ENCODE results near the gene KREMEN1. TPM values are rescaled to one million over a fixed set of nuclear protein-coding genes. Genes with fewer than 3 reads are reported as not detected.

KREMEN1 gene
- total and polyA plus RNA-seq, 2 of the 4 experiments (the other 2 are of a cell fraction): 2.9 to 4.6 TPM

GRCh38 chr22:29074276-29074772, 1.5 kb downstream of the KREMEN1 start:
- no peaks in the 10 kb centered on the region for H3K9me3 ChIP-seq (ENCODE audit: control insufficient read depth, insufficient read depth, low read length)
- H3K18ac ChIP-seq (ENCODE audit: low read depth, low read length): no peak overlapping the region
- ATAC-seq (ENCODE audit: low read depth) (no peak), DNase-seq (no peak)
- peak overlapping the region; percentile 80 for H2AFZ ChIP-seq (replicated peaks; ENCODE audit: low read length, poor library complexity)
- no peaks in the 10 kb centered on the region for H3K4me1 ChIP-seq (ENCODE audit: control insufficient read depth, insufficient read depth, low read length)
- H3K23ac ChIP-seq (ENCODE audit: low read depth, low read length): no peak overlapping the region
- H4K8ac ChIP-seq (ENCODE audit: low read depth in 2 of 2, low read length in 2 of 2): no peak overlapping the region
- H2BK5ac ChIP-seq (ENCODE audit: low read depth, low read length, poor library complexity, severe bottlenecking): no peak overlapping the region
- peaks cover 2% of the 10 kb centered on the region; the same call in 1 of the 2 replicates for H3K9me1 ChIP-seq (ENCODE audit: insufficient read depth, low read length)
- no peak overlapping the region for H3K27ac ChIP-seq (ENCODE audit: insufficient read depth, low read length)
- H3K4me2 ChIP-seq (ENCODE audit: low read depth, low read length): peak overlapping the region; percentile 80; the same call in 1 of the 2 replicates
- dilution Hi-C loops (cut with HindIII; ENCODE audit: low sequenced_read_pairs, unreplicated experiment) (no loop called here), in situ Hi-C loops (cut with MboI; ENCODE audit: low sequenced_read_pairs) (no loop called here), intact Hi-C loops (cut with micrococcal nuclease) (loop anchor here (5.0 kb wide), 1 partner anchor 78 kb away; no protein-coding TSS in a partner anchor)
- H3K14ac ChIP-seq (replicated peaks; ENCODE audit: low read depth, low read length): no peak overlapping the region
- H3K4me3 ChIP-seq (ENCODE audit: insufficient read depth, low read depth, low read length): no peak overlapping the region; the same call in 1 of the 2 replicates
- no peaks in the 10 kb centered on the region for H3K79me1 ChIP-seq (ENCODE audit: low read depth in 1 of 2, low read length in 2 of 2)
- H2BK15ac ChIP-seq (ENCODE audit: low read depth, low read length): no peak overlapping the region
- CTCF ChIA-PET: no interaction called here
- no CpG with 5 or more reads among the region's 10 CpGs for WGBS, 2 experiments (ENCODE audit: extremely low coverage in 2 of 2, insufficient read length in 1 of 2)
- TF ChIP-seq CHD1 (IDR thresholded peaks at IDR 0.05; ENCODE audit: low read depth, low read length): no peak
- no peak for TF ChIP-seq FOS (IDR thresholded peaks at IDR 0.05; ENCODE audit: low read depth, low read length)
- TF ChIP-seq SMC3 (IDR thresholded peaks at IDR 0.05; ENCODE audit: low read depth, low read length): no peak
- no peak for TF ChIP-seq MAFK (IDR thresholded peaks at IDR 0.05; ENCODE audit: low read depth, low read length)
- H2BK20ac ChIP-seq (ENCODE audit: low read depth, low read length): no peak overlapping the region
- H2AK5ac ChIP-seq (ENCODE audit: low read depth, low read length): 0 out of 2 replicates have a peak overlapping the region, but pooled peaks have one; percentile 8
- H4K5ac ChIP-seq (ENCODE audit: low read depth, low read length): no peak overlapping the region
- H3K36me3 ChIP-seq (ENCODE audit: control insufficient read depth, insufficient read depth, low read length): no peaks in the 10 kb centered on the region
- POLR2A ChIA-PET (ENCODE audit: unreplicated experiment): no interaction called here
- H3K9ac ChIP-seq (ENCODE audit: low read depth, low read length): no peak overlapping the region
- no TSS peak for BruUV-seq (replicated peaks)
- H3K4ac ChIP-seq (ENCODE audit: low read depth, low read length): no peak overlapping the region
- H4K20me1 ChIP-seq (ENCODE audit: insufficient read depth, low read length): no peaks in the 10 kb centered on the region
- H2AK9ac ChIP-seq (replicated peaks; ENCODE audit: low read depth, low read length, poor library complexity): no peak overlapping the region
- no peak overlapping the region for H4K91ac ChIP-seq (ENCODE audit: insufficient read depth, low read depth, low read length)
- no peak overlapping the region for H3K56ac ChIP-seq (ENCODE audit: extremely low read depth, insufficient read depth, low read length)
- H2BK120ac ChIP-seq (ENCODE audit: low read depth, low read length): no peak overlapping the region
- H3K27me3 ChIP-seq (ENCODE audit: control insufficient read depth, insufficient read depth, low read length): peaks cover 26% of the 10 kb centered on the region
